Mammary epithelial cell (primary cell): Measurements from ENCODE around the gene SHISA5.

ENCODE experiments used
- CTCF ChIP-seq, 2 donors: IDR thresholded peaks in 1 of 2; conservative IDR thresholded peaks in 1 of 2; 2 replicates each; pipeline ENCODE4 v1.5.1; 2011 to 2012; ENCODE audit warnings: inconsistent platforms in 2 of 2, low read length in 2 of 2, mild to moderate bottlenecking in 2 of 2, control low read depth in 1 of 2, low read depth in 1 of 2; ENCODE audit not compliant: insufficient read depth in 1 of 2; ENCODE audit errors: extremely low read depth in 1 of 2
- EZH2 ChIP-seq: IDR thresholded peaks from 2 replicates; pipeline ENCODE4 v1.6.1; 2012; ENCODE audit warnings: low read length, inconsistent platforms, borderline replicate concordance

GRCh38 chr3:48505146-48505545 lies 1.2 kb upstream of the SHISA5 start:
- TF ChIP-seq CTCF (conservative IDR thresholded peaks at IDR 0.05 in 1 of 2, IDR thresholded peaks at IDR 0.05 in 1 of 2; ENCODE audit: extremely low read depth in 1 of 2, insufficient read depth in 1 of 2, low read depth in 1 of 2, low read length in 2 of 2) (no peak), EZH2 (no peak)
